ENCODE measurements around the gene KAZALD1.

DNA sequence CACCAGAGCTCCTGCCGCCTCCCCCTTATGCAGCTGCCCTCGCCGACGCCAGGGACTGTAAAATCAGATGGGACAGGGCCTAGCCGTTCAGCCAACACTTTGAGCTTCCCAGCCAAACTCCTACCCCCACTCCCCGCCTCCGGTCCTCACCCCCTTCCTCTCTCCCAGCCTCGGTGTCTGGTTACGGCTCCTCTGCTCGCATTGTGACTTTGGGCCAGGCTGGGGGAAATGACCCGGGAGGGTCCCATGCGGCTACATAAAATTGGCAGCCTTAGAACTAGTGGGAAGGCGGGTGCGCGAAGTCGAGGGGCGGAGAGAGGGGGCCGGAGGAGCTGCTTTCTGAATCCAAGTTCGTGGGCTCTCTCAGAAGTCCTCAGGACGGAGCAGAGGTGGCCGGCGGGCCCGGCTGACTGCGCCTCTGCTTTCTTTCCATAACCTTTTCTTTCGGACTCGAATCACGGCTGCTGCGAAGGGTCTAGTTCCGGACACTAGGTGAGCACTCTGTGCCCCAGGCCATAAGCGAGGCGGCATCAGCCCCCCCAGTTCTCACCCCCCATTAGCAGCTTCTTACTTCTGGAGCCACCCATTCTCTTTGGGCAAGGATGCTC is at the start of gene KAZALD1:
- TF ChIP-seq, protein P1, sequence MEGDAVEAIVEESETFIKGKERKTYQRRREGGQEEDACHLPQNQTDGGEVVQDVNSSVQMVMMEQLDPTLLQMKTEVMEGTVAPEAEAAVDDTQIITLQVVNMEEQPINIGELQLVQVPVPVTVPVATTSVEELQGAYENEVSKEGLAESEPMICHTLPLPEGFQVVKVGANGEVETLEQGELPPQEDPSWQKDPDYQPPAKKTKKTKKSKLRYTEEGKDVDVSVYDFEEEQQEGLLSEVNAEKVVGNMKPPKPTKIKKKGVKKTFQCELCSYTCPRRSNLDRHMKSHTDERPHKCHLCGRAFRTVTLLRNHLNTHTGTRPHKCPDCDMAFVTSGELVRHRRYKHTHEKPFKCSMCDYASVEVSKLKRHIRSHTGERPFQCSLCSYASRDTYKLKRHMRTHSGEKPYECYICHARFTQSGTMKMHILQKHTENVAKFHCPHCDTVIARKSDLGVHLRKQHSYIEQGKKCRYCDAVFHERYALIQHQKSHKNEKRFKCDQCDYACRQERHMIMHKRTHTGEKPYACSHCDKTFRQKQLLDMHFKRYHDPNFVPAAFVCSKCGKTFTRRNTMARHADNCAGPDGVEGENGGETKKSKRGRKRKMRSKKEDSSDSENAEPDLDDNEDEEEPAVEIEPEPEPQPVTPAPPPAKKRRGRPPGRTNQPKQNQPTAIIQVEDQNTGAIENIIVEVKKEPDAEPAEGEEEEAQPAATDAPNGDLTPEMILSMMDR (IDR thresholded peaks at IDR 0.05) = no peak
- TF ChIP-seq POLR2A (IDR thresholded peaks at IDR 0.05) = no peak
